Calu3 (cell line): ENCODE data around the gene SORBS1. TPM values are rescaled to one million over a fixed set of nuclear protein-coding genes. Genes with fewer than 3 reads are reported as not detected.

Source experiments
- BruUV-seq: library from RNA; stranded (reverse); fragments of 400-500 nt; replicated peaks from 2 replicates; lab custom pipeline; 2021; lab: Mats Ljungman, UMichigan
- CTCF ChIA-PET: fragments of 300-600 bp; sonication (Branson Sonifier 250); formaldehyde crosslinking; loops from one replicate; lab custom pipeline; 2022; ENCODE audit warnings: antibody characterized with exemption; lab: Charles Lee
- DNase-seq: peaks from one replicate; pipeline ENCODE4 v3.0.0; 2022
- H3K27ac Mint-ChIP-seq: one replicate; pipeline ENCODE4 v1.8.0; 2022; ENCODE audit warnings: mixed read lengths; ENCODE audit not compliant: unreplicated experiment
- H3K27me3 Mint-ChIP-seq: one replicate; pipeline ENCODE4 v1.8.0; 2022; ENCODE audit warnings: mixed read lengths; ENCODE audit not compliant: unreplicated experiment
- H3K36me3 Mint-ChIP-seq: one replicate; pipeline ENCODE4 v1.8.0; 2022; ENCODE audit warnings: mild to moderate bottlenecking, moderate library complexity, mixed read lengths; ENCODE audit not compliant: insufficient read depth, unreplicated experiment
- H3K4me1 Mint-ChIP-seq: one replicate; pipeline ENCODE4 v1.8.0; 2022; ENCODE audit warnings: mild to moderate bottlenecking, low read depth, mixed read lengths; ENCODE audit not compliant: unreplicated experiment
- H3K4me3 Mint-ChIP-seq: one replicate; pipeline ENCODE4 v1.8.0; 2022; ENCODE audit warnings: mild to moderate bottlenecking, low read depth, moderate library complexity, mixed read lengths; ENCODE audit not compliant: unreplicated experiment
- H3K9me3 Mint-ChIP-seq: one replicate; pipeline ENCODE4 v1.8.0; 2022; ENCODE audit warnings: low read depth, mixed read lengths; ENCODE audit not compliant: unreplicated experiment
- CTCF ChIP-seq: fragments of 200-600 bp; IDR thresholded peaks from one replicate; pipeline ENCODE4 v1.8.0; 2022; ENCODE audit warnings: antibody characterized with exemption; ENCODE audit not compliant: unreplicated experiment
- intact Hi-C: fragments of 100-400 bp; cut with micrococcal nuclease; formaldehyde crosslinking; loops from one replicate; pipeline ENCODE4 v1.10.0; 2022; ENCODE audit not compliant: unreplicated experiment
- total RNA-seq: library from RNA; stranded (reverse); gene quantifications from 2 replicates; pipeline ENCODE4 v1.2.3, GENCODE V29; 2022

The SORBS1 gene
- total RNA-seq, 1 experiment from 2014 or later: 2.8 TPM

- no peak for DNase-seq
- Mint-ChIP-seq H3K36me3 (peaks cover 2% of the 10 kb centered on the region), H3K27me3 (no peaks in the 10 kb centered on the region), H3K27ac (no peak overlapping the region), H3K4me3 (no peak overlapping the region), H3K4me1 (peaks cover 14% of the 10 kb centered on the region), H3K9me3 (no peaks in the 10 kb centered on the region)
- intact Hi-C loops: no loop called here
- no peak for TF ChIP-seq CTCF
- CTCF ChIA-PET: no interaction called here
- BruUV-seq: no TSS peak
Measured at GRCh38 chr10:95303535-95303934, 257.6 kb downstream of the SORBS1 start.

GRCh38 chr10:95300022-95300539 lies 261.1 kb downstream of the SORBS1 start:
- CTCF ChIA-PET: no interaction called here
- Mint-ChIP-seq H3K4me1 (no peaks in the 10 kb centered on the region), H3K27me3 (no peaks in the 10 kb centered on the region), H3K36me3 (peaks cover 7% of the 10 kb centered on the region), H3K4me3 (no peak overlapping the region), H3K9me3 (no peaks in the 10 kb centered on the region), H3K27ac (no peak overlapping the region)
- no peak for TF ChIP-seq CTCF
- DNase-seq: no peak
- intact Hi-C loops: no loop called here
- BruUV-seq: no TSS peak

DNA sequence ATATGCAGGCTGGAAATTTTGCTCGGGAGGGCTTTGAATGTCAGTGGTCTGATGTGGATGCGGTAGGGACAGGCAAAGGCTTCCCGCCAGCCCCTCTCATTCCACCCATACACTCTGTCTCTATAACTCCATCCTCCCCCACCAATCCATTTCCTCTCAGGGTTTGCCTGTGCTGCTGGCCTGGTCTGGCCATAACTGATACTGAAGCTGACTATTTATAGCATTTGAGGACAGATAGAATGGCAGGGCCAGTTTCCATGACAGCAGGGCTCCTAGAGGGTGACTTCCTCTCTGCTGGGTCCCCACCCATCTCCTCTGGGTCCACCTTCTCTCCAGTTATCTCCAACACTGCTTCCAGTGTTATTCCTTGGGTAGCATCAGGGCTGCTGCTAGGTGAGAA lies 263.8 kb downstream of the SORBS1 start:
- DNase-seq: no peak
- TF ChIP-seq CTCF: no peak
- no peak overlapping the region for H3K4me3 Mint-ChIP-seq
- H3K27me3 Mint-ChIP-seq: no peaks in the 10 kb centered on the region
- no peak overlapping the region for H3K27ac Mint-ChIP-seq
- no TSS peak for BruUV-seq
- no peaks in the 10 kb centered on the region for H3K9me3 Mint-ChIP-seq
- intact Hi-C loops: no loop called here
- no peaks in the 10 kb centered on the region for H3K4me1 Mint-ChIP-seq
- peaks cover 9% of the 10 kb centered on the region for H3K36me3 Mint-ChIP-seq
- CTCF ChIA-PET: no interaction called here

- Mint-ChIP-seq H3K9me3 (no peaks in the 10 kb centered on the region), H3K4me3 (no peak overlapping the region), H3K36me3 (peaks cover 11% of the 10 kb centered on the region), H3K4me1 (no peaks in the 10 kb centered on the region), H3K27me3 (no peaks in the 10 kb centered on the region), H3K27ac (no peak overlapping the region)
- no TSS peak for BruUV-seq
- CTCF ChIA-PET: no interaction called here
- no peak for TF ChIP-seq CTCF
- DNase-seq: no peak
- intact Hi-C loops: no loop called here
Measured at GRCh38 chr10:95296764-95297163, 264.4 kb downstream of the SORBS1 start.
